NCI-H1694 (cell line): Measurements from ENCODE around the gene CEMP1.
A peak's percentile ranks its signal among the peaks of the same experiment; 100 is the strongest.
"Not testable (repeated sequence)": the region's sequence is repeated elsewhere in the genome, so short reads cannot be mapped to it uniquely, and the experiment has no call there.

Source experiments
- DNase-seq: peaks from one replicate; lab custom pipeline; 2025; lab: John Stamatoyannopoulos, UW

Gene CEMP1

GRCh38 chr16:2531371-2531695 is at the start of gene CEMP1:
Gene CEMP1, minus strand, starts transcription at chr16:2531408. Its CDS starts 335 bp downstream, at chr16:2531073.
- DNase-seq: no peak

DNA sequence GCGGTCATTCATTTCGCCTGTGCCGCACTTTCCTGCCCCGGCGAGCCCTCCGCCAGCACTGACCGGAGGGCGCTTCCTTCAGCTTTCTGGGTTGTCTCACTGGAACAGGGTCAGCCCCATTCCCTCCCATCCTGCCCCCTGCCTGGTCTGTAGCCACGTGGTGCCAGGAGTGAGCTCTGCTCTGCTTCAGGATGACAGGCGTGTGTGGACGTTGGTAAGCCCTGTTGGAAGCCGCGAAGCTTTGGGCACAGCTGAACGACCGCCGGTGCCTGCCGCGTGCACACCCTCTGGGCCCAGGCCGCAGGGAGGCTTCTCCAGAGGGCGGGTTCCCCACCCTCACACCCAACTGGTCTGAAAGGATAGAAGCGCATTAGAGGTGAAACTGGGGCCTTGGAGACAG is 49.6 kb upstream of the CEMP1 start:
- DNase-seq: not testable (repeated sequence)

GRCh38 chr16:2580143-2580542 is 48.9 kb upstream of the CEMP1 start:
- DNase-seq: not testable (repeated sequence)

DNA sequence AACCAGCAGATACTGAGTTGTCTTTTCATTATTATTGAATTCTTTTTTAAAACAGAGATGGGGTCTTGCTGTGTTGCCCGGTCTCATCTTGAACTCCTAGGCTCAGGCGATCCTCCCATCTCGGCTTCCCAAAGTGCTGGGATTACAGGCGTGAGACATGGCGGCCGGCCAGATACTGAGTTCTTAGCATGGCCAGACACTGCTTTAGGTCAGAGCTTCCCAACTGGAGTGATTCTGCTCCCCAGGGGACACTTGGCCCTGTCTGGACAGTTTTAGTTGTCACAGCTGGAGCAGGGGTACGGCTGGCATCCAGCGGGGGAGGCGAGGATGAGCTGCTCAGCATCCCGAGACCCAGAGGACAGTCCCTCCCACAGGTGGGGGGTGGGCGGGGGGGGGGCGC is 47.7 kb upstream of the CEMP1 start:
- not testable (repeated sequence) for DNase-seq

GRCh38 chr16:2577044-2577443 is 45.8 kb upstream of the CEMP1 start:
- DNase-seq: not testable (repeated sequence)

DNA sequence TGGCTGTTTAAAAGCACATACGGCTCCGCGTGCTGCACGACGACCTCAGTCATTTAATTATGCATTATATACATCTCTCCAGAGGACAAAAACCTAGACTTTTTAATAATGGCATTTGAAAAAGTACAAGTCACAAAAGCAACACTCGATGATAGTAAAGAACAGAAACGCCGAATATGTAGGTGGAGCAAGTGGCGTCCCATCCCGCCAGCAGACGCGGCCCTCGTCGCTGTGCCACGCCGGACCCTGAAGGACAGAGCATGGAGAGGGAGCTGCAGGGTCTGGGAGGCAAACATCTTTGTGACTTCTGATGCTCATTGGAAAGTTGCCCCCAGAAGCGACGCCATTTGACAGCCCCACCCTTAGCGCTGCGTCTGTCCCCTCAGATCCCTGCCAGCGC is 44.6 kb upstream of the CEMP1 start:
- not testable (repeated sequence) for DNase-seq

DNA sequence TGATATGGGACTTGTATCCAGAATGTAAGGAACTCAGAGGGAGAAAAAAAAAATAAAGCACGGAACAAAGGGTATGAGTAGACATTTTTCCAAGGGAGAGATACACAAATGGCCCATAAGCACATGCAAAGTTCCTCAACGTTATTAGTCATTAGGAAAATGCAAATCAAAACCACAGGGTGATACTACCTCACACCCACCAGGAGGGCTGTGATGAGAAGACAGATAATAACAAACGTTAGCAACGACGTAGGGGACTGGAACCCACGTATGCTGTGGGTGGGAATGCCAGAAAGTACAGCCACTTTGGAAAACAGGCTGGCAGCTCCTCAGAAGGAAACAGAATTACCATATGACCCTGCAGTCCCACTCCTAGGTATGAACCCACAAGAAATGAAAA is 41.5 kb upstream of the CEMP1 start:
- not testable (repeated sequence) for DNase-seq

GRCh38 chr16:2568573-2568972 is 37.4 kb upstream of the CEMP1 start:
- not testable (repeated sequence) for DNase-seq

DNA sequence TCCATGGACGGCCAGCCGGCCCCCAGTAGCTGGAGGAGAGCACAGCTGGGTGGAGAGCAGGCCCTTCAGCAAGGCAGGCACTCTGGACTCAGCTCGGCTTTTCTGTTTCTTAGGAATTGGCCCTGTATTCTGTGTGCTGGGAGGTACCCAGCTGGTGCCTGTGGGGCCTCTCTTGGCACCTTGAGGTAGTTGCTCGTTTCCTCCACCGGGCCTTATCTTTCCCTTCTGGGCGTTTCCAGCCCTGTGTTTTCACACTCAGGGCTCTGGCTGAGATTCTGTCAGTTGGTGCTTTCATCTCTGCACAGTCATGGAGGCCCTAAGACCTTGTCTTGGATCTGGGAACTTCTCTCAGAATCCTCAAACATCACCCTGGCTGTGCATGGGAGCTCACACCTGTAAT is 36.3 kb upstream of the CEMP1 start:
- DNase-seq: not testable (repeated sequence)

DNA sequence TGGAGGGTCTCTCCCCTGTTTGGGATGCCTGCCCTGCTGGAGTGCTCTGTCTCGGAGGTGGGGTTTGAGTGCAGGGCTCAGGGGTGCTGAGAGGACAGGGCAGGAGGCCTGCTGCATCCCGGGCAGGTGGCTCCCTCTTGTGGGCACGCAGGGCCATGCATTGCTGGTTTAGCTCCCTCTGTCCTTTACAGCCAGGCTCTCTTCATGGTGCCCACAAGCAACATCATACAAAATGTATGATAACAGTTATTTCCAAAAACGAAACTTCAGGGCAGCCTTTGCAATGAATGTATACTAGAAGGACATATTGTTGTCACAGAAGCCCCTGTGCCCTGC is 29.6 kb upstream of the CEMP1 start:
- not testable (repeated sequence) for DNase-seq

GRCh38 chr16:2560131-2560797 is 29.1 kb upstream of the CEMP1 start:
- not testable (repeated sequence) for DNase-seq

DNA sequence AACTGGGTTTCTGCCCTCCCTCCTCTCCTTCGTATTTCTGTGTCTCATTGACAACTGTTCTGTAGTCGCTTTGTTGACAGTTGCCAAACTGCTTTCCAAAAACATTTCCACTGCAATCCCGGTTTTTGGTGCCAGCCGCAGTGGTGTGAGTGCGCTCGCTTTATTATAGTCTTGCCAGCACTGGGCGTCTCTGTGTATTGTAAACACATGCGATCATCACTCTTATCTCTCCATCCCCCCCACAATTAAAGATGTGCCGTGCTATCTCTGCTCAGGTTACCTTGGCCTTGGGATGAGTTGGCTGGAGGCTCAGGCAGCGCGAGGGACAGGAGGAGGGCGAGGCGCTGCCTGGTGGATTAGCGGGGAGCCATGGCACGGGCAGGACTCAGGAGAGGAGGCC is 25.9 kb upstream of the CEMP1 start:
- not testable (repeated sequence) for DNase-seq

- DNase-seq: not testable (repeated sequence)
These were observed 23.7 kb upstream of the CEMP1 start for GRCh38 chr16:2554709-2555425.

GRCh38 chr16:2551420-2551889 is 20.2 kb upstream of the CEMP1 start:
- not testable (repeated sequence) for DNase-seq

- DNase-seq: not testable (repeated sequence)
These were observed 19.2 kb upstream of the CEMP1 start for GRCh38 chr16:2550283-2550878.

- not testable (repeated sequence) for DNase-seq
These were observed 12.6 kb upstream of the CEMP1 start for GRCh38 chr16:2543771-2544170.

DNA sequence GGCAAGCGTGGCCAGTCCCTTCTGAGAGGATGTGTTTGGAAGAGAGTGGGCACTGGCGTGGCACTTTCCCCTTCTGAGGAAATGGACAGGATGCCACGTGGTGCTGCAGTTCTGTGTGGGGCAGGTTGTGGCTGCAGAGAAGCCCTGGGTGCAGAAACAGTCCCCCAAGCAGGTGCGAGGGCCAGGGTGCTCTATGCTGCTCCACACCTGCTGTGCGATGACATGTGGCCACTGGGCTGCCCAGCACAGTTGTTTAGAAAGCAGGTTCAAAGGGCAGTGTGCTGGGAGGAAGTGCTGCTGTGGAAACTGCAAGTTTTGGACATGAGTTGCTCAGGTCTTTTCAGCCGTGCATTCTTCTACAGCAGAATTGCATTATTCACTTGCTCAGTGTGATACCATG is 10.2 kb upstream of the CEMP1 start:
- not testable (repeated sequence) for DNase-seq

- not testable (repeated sequence) for DNase-seq
These were observed 9.7 kb upstream of the CEMP1 start for GRCh38 chr16:2540912-2541311.

GRCh38 chr16:2539845-2540458 is 8.7 kb upstream of the CEMP1 start:
- DNase-seq: not testable (repeated sequence)

- DNase-seq: not testable (repeated sequence)
These were observed 8.1 kb upstream of the CEMP1 start for GRCh38 chr16:2539192-2539844.

DNA sequence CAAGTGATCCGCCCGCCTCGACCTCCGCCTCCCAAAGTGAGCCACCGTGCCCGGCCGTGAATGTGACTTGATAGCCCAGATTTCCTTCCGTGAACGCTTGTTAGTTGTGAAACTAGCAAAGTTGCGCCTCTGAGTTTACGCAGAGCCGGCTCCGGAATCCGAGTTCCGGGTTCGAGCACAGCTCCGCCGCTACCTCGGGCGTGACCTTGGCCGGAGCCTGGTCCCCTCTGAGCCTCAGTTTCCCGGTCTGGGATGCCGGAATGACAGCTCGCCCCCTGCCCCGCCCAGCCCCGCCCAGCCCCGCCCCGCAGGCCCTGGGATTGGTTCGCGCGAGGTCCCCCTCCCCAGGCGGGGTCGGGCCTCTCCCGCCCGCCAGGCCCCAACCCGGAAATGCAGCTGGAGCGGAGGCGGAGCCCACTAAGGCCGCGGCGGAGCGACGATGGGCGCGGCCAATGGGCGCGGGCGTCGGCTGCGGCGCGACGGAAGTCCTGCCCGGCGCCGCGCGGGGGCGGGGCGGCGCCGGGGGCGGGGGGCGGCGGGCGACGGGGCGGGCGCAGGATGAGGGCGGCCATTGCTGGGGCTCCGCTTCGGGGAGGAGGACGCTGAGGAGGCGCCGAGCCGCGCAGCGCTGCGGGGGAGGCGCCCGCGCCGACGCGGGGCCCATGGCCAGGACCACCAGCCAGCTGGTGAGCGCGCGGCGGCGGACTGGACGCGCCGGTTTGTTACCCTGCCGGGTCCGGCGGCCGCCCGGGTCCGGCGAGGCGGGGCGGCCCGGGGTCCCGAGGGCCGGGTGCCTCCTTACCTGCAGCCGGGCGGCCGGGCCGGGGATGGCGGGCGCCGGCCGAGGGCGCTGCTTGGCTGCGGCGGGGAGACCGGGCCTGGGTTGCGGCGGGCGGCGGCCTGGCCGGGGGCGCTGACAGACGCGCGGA is 6.5 kb upstream of the CEMP1 start, which contains the start of gene PDPK1:
TSS of gene PDPK1 (plus strand) at position 571 of the 929 bp plus-strand sequence. CDS start at position 663, 92 bp downstream.
- DNase-seq: peak; percentile 75
